Measurements from ENCODE around the gene CNIH1. TPM values are rescaled to one million over a fixed set of nuclear protein-coding genes. Genes with fewer than 3 reads are reported as not detected.

CNIH1 gene
- total and polyA plus RNA-seq, 2 experiments from 2014 or later = 87.2 to 87.3 TPM

DNA sequence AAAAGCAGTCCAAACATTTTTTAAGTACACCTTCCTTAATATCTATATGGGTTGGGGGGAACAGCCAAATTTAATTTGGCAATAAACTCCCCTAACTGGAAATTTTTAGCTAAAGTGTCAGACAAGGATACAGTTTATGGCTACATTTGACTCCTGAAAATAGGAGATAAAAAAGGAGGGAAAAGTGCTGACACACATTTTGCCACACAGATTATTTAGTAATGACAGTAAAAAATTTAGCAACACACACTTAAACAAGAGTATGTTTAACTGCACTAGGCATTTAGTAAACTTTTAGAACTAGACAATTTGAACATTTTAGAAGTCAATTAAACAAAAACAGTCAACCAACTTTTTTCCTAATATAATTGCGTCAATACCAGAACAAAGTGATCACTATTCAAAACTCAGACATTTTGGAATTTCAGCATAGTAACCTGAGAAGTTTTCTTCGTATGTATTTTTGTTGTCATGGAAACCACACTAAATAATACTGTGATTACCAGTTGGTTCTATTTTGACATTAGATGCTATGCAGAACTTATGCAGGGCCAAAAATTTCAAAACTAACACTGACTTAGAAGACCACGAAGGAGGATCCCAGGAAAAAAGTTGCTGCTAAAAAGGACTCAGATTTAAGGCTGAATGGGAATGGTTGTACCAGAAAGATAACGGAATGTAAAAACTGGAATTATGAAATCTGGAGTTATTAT lies 34.2 kb upstream of the CNIH1 start:
- H3K27ac ChIP-seq = no peak overlapping the region

DNA sequence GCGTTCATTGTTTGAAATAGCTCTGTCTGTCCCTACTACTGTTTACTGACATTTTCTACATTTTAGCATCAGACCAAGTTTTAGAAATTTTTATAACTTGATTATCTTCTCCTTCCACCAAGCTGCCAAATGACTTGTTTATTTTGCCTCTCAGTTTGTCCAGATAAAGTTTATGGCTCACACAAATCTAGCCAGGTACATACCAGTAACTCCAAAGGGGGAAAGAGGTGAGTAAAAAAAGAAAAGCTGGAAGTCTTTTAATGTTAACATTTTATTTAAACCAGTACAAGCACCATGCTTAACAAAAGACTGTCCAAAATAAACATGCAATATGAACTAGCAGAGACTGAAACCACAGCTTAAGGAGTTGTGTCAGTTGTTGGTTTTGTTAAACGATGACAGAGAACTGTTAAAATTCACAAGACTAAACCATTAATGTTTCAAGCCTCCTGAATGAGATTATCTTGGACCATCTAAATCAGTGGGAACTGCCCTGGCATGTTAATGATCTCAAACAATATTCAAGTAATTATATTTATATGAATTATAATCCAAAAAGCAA lies 33.1 kb upstream of the CNIH1 start:
- H3K4me1 ChIP-seq (ENCODE audit: low read depth) = peaks cover 21% of the 10 kb centered on the region
- H3K27ac ChIP-seq = no peak overlapping the region
- no peaks in the 10 kb centered on the region for H3K27me3 ChIP-seq
- no peak for DNase-seq (ENCODE audit: low read depth in 1 of 2, low spot score in 1 of 2)
- H3K4me3 ChIP-seq = no peak overlapping the region
- TF ChIP-seq, protein P1, sequence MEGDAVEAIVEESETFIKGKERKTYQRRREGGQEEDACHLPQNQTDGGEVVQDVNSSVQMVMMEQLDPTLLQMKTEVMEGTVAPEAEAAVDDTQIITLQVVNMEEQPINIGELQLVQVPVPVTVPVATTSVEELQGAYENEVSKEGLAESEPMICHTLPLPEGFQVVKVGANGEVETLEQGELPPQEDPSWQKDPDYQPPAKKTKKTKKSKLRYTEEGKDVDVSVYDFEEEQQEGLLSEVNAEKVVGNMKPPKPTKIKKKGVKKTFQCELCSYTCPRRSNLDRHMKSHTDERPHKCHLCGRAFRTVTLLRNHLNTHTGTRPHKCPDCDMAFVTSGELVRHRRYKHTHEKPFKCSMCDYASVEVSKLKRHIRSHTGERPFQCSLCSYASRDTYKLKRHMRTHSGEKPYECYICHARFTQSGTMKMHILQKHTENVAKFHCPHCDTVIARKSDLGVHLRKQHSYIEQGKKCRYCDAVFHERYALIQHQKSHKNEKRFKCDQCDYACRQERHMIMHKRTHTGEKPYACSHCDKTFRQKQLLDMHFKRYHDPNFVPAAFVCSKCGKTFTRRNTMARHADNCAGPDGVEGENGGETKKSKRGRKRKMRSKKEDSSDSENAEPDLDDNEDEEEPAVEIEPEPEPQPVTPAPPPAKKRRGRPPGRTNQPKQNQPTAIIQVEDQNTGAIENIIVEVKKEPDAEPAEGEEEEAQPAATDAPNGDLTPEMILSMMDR (IDR thresholded peaks at IDR 0.05; ENCODE audit: low read depth, low read length) = no peak
- H3K9me3 ChIP-seq (ENCODE audit: low read depth) = no peaks in the 10 kb centered on the region
- H3K36me3 ChIP-seq = peaks cover 11% of the 10 kb centered on the region

More for the DNA sequence above, 34.2 kb upstream of the CNIH1 start:
- no peak overlapping the region for H3K4me3 ChIP-seq
- no peaks in the 10 kb centered on the region for H3K27me3 ChIP-seq
- TF ChIP-seq, protein P1 (IDR thresholded peaks at IDR 0.05; ENCODE audit: low read depth, low read length) = no peak
- H3K4me1 ChIP-seq (ENCODE audit: low read depth) = peaks cover 26% of the 10 kb centered on the region
- peak in 1 of 2 donors; percentile 58 for DNase-seq (ENCODE audit: low read depth in 1 of 2, low spot score in 1 of 2)
- H3K36me3 ChIP-seq = peaks cover 11% of the 10 kb centered on the region
- no peaks in the 10 kb centered on the region for H3K9me3 ChIP-seq (ENCODE audit: low read depth)

DNA sequence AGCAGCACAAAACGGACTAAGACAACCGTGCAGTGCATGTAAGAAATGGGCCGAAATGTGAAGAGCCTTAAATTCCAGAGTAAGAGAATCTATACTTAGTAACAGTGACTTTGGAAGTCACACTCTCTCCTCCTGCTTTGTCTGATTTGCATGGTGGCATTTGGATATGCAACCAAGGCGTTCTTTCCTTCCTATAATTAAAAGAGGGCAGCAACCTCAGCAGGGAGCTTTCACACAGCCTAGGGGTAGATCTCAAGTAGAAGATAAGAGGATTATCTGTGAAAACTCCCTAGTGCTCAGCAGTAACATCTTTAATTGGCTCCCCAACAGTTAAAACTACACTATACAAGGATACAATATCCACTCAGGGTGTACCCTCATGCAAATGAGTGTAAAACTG lies 31.1 kb upstream of the CNIH1 start:
- peak overlapping the region; percentile 79 for H3K27ac ChIP-seq
- H3K4me3 ChIP-seq = no peak overlapping the region
- TF ChIP-seq, protein P1 (IDR thresholded peaks at IDR 0.05; ENCODE audit: low read depth, low read length) = no peak
- H3K36me3 ChIP-seq = peaks cover 6% of the 10 kb centered on the region
- H3K27me3 ChIP-seq = no peaks in the 10 kb centered on the region
- H3K9me3 ChIP-seq (ENCODE audit: low read depth) = no peaks in the 10 kb centered on the region
- peak in 1 of 2 donors; percentile 15 for DNase-seq (ENCODE audit: low read depth in 1 of 2, low spot score in 1 of 2)
- H3K4me1 ChIP-seq (ENCODE audit: low read depth) = peaks cover 12% of the 10 kb centered on the region

DNA sequence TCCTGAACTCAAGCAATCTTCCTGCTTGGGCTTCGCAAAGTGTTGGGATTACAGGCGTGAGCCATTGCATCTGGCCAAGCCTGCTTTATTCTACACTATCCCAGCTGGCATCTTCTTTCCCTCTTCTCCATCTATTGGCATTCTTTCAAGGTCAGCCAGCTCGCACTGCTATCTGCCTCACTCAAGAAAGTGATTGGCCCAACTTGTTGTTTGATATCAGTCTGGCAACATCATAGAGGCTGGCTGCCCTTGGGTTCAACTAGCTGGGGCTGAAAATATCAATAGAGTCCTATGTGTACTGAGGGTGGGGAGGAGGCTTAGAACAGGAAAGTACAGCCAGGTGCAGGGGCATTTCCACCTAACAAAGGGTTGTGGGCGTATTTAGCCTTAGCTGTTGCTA lies 30.5 kb upstream of the CNIH1 start:
- Histone ChIP-seq H3K27me3 (no peaks in the 10 kb centered on the region), H3K27ac (peak overlapping the region; percentile 79), H3K4me3 (no peak overlapping the region), H3K4me1 (ENCODE audit: low read depth) (peaks cover 12% of the 10 kb centered on the region), H3K36me3 (peaks cover 4% of the 10 kb centered on the region), H3K9me3 (ENCODE audit: low read depth) (no peaks in the 10 kb centered on the region)
- no peak for DNase-seq (ENCODE audit: low read depth in 1 of 2, low spot score in 1 of 2)
- TF ChIP-seq, protein P1 (IDR thresholded peaks at IDR 0.05; ENCODE audit: low read depth, low read length) = no peak

DNA sequence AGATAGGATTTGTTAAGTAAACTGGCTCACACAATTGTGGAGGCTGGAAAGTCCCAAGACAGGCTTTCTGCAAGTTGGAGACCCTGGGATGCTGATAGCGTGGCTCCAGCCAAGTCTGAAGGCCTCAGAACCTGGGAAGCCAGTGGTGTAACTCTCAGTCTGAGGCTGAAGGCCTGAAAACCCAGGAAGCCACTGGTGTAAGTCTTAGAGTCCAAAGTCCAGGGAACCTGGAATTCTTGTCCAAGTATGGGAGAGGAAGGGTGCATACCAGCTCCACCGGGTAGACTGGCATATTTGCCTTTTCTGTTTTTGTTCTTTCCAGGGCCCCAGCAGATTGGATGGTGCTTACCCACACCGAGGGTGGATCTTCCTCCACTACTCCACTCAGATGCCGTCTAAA lies 29.5 kb upstream of the CNIH1 start:
- DNase-seq (ENCODE audit: low read depth in 1 of 2, low spot score in 1 of 2) = no peak
- Histone ChIP-seq H3K36me3 (no peaks in the 10 kb centered on the region), H3K27ac (no peak overlapping the region), H3K9me3 (ENCODE audit: low read depth) (no peaks in the 10 kb centered on the region), H3K27me3 (no peaks in the 10 kb centered on the region), H3K4me1 (ENCODE audit: low read depth) (peaks cover 12% of the 10 kb centered on the region), H3K4me3 (no peak overlapping the region)
- TF ChIP-seq, protein P1 (IDR thresholded peaks at IDR 0.05; ENCODE audit: low read depth, low read length) = no peak
